Measurements from ENCODE around the gene SERPIND1. TPM values are rescaled to one million over a fixed set of nuclear protein-coding genes. Genes with fewer than 3 reads are reported as not detected.

The SERPIND1 gene
- total and polyA plus RNA-seq, 10 of the 15 experiments (the other 5 are each of a cell fraction or from before 2014, with no cell fraction given) = 0.08 to 0.85 (median 0.38) TPM; not detected in 1

DNA sequence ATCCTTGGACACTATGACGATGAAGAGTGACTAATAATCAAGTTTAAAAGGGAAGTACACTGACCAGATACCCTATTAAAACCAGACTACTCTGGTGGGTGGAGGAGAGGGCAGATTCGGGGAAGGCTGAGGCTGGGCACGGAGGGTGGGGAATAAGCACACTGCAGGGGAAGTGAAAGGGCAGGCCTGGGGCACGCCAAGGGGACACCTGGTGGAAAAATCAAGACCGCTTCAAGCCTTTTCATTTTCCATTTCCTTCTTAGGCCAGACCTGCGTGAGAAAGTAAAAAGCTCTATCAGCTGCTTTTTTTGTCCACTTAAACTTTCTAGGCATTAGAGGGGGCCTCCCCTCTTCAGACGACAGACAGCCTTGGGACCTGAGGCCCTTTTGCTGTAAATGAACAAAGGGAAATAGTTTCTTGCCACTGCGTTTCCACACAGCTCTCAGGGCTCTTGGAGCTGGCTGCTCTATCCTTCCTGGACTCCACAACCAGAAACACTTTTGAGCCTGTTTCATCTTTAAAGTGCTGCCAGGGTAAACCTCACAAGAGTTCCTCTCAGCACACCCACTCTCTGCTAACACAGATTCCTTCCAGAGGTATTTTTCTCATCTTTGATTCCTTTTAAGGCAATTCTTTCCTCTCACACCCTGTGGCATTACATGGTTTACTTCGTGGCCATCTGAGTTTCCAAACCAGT is 25.0 kb upstream of the SERPIND1 start (continued):
- TF ChIP-seq SMAD1 (IDR thresholded peaks at IDR 0.05; ENCODE audit: low read depth, partially characterized antibody) (no peak), TBL1XR1 (IDR thresholded peaks at IDR 0.05; ENCODE audit: low read depth, low read length) (peak; percentile 65; the same call in 1 of the 2 replicates), CTCF (IDR thresholded peaks at IDR 0.05 in 2 of 3, conservative IDR thresholded peaks at IDR 0.05 in 1 of 3; ENCODE audit: control insufficient read depth in 2 of 3, extremely low read depth in 1 of 3, insufficient read depth in 1 of 3, low read depth in 3 of 3, low read length in 3 of 3) (peak in 1 of 3 experiments; percentile 12; a peak in 1 of 6 replicates), YBX1 (IDR thresholded peaks at IDR 0.05) (no peak), CHD2 (IDR thresholded peaks at IDR 0.05; ENCODE audit: borderline replicate concordance, low read depth, low read length) (no peak), EED (IDR thresholded peaks at IDR 0.05; ENCODE audit: low read depth) (peak; percentile 84), RAD21 (IDR thresholded peaks at IDR 0.05; ENCODE audit: insufficient read depth, low read depth, low read length) (0 out of 2 replicates have a peak, but pooled peaks have one; percentile 10), IRF4 (IDR thresholded peaks at IDR 0.05; ENCODE audit: low read depth, low read length) (peak; percentile 67), ZZZ3 (IDR thresholded peaks at IDR 0.05; ENCODE audit: control insufficient read depth, insufficient read length, low read depth) (no peak), SMAD5 (IDR thresholded peaks at IDR 0.05; ENCODE audit: low read depth) (no peak), STAT1 (conservative IDR thresholded peaks at IDR 0.05) (no peak), SUZ12 (IDR thresholded peaks at IDR 0.05; ENCODE audit: unreplicated experiment) (no peak), LARP7 (IDR thresholded peaks at IDR 0.05) (no peak), NRF1 (conservative IDR thresholded peaks at IDR 0.05; ENCODE audit: low read depth, low read length) (no peak), ZNF217 (IDR thresholded peaks at IDR 0.05) (no peak)
- TF ChIP-seq, protein P1, sequence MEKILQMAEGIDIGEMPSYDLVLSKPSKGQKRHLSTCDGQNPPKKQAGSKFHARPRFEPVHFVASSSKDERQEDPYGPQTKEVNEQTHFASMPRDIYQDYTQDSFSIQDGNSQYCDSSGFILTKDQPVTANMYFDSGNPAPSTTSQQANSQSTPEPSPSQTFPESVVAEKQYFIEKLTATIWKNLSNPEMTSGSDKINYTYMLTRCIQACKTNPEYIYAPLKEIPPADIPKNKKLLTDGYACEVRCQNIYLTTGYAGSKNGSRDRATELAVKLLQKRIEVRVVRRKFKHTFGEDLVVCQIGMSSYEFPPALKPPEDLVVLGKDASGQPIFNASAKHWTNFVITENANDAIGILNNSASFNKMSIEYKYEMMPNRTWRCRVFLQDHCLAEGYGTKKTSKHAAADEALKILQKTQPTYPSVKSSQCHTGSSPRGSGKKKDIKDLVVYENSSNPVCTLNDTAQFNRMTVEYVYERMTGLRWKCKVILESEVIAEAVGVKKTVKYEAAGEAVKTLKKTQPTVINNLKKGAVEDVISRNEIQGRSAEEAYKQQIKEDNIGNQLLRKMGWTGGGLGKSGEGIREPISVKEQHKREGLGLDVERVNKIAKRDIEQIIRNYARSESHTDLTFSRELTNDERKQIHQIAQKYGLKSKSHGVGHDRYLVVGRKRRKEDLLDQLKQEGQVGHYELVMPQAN (conservative IDR thresholded peaks at IDR 0.05) = no peak
- TF ChIP-seq, protein P2, sequence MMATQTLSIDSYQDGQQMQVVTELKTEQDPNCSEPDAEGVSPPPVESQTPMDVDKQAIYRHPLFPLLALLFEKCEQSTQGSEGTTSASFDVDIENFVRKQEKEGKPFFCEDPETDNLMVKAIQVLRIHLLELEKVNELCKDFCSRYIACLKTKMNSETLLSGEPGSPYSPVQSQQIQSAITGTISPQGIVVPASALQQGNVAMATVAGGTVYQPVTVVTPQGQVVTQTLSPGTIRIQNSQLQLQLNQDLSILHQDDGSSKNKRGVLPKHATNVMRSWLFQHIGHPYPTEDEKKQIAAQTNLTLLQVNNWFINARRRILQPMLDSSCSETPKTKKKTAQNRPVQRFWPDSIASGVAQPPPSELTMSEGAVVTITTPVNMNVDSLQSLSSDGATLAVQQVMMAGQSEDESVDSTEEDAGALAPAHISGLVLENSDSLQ (IDR thresholded peaks at IDR 0.05) = no peak
- TF ChIP-seq, protein P3, sequence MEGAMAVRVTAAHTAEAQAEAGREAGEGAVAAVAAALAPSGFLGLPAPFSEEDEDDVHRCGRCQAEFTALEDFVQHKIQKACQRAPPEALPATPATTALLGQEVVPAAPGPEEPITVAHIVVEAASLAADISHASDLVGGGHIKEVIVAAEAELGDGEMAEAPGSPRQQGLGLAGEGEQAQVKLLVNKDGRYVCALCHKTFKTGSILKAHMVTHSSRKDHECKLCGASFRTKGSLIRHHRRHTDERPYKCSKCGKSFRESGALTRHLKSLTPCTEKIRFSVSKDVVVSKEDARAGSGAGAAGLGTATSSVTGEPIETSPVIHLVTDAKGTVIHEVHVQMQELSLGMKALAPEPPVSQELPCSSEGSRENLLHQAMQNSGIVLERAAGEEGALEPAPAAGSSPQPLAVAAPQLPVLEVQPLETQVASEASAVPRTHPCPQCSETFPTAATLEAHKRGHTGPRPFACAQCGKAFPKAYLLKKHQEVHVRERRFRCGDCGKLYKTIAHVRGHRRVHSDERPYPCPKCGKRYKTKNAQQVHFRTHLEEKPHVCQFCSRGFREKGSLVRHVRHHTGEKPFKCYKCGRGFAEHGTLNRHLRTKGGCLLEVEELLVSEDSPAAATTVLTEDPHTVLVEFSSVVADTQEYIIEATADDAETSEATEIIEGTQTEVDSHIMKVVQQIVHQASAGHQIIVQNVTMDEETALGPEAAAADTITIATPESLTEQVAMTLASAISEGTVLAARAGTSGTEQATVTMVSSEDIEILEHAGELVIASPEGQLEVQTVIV (IDR thresholded peaks at IDR 0.05; ENCODE audit: borderline replicate concordance, partially characterized antibody) = no peak
- TF ChIP-seq, protein P4, sequence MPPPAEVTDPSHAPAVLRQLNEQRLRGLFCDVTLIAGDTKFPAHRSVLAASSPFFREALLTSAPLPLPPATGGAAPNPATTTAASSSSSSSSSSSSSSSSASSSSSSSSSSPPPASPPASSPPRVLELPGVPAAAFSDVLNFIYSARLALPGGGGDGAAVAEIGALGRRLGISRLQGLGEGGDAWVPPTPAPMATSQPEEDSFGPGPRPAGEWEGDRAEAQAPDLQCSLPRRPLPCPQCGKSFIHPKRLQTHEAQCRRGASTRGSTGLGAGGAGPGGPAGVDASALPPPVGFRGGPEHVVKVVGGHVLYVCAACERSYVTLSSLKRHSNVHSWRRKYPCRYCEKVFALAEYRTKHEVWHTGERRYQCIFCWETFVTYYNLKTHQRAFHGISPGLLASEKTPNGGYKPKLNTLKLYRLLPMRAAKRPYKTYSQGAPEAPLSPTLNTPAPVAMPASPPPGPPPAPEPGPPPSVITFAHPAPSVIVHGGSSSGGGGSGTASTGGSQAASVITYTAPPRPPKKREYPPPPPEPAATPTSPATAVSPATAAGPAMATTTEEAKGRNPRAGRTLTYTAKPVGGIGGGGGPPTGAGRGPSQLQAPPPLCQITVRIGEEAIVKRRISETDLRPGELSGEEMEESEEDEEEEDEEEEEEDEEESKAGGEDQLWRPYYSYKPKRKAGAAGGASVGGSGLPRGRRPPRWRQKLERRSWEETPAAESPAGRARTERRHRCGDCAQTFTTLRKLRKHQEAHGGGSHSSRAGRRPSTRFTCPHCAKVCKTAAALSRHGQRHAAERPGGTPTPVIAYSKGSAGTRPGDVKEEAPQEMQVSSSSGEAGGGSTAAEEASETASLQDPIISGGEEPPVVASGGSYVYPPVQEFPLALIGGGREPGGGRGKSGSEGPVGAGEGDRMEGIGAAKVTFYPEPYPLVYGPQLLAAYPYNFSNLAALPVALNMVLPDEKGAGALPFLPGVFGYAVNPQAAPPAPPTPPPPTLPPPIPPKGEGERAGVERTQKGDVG (CRISPR knock-in tag; IDR thresholded peaks at IDR 0.05) = no peak

All from GM12878 (cell line).